H1 (cell line): ENCODE measurements around the gene SLC6A19. TPM values are rescaled to one million over a fixed set of nuclear protein-coding genes. Genes with fewer than 3 reads are reported as not detected.
A peak's percentile ranks its signal among the peaks of the same experiment; 100 is the strongest.

Source experiments
- CTCF ChIA-PET: fragments of 300-600 bp; sonication (Branson Sonifier 250); formaldehyde crosslinking; loops from one replicate; lab custom pipeline; 2021; ENCODE audit not compliant: partially characterized antibody; lab: Charles Lee
- POLR2A ChIA-PET: fragments of 300-600 bp; sonication (Branson Sonifier 250); formaldehyde crosslinking; loops from one replicate; lab custom pipeline; 2021; ENCODE audit warnings: inconsistent platforms; ENCODE audit not compliant: partially characterized antibody; lab: Charles Lee
- DNase-seq, 2 experiments: peaks; one replicate each; pipeline versions ENCODE4 v3.0.0 to v3.0.0-alpha.2; 2010 to 2022; ENCODE audit warnings: low spot score in 2 of 2, low read depth in 1 of 2, mixed read lengths in 1 of 2
- FAIRE-seq: peaks from 2 replicates; lab custom pipeline; 2011; peaks lifted over from hg19 to GRCh38; lab: Jason Lieb, UNC
- H2AFZ ChIP-seq: 2 replicates; pipeline ENCODE4 v1.8.1; 2012; ENCODE audit warnings: low read length, inconsistent platforms
- H2AK5ac ChIP-seq: 2 replicates; pipeline ENCODE4 v1.6.1; 2013; ENCODE audit warnings: low read depth, low read length
- H2BK120ac ChIP-seq: replicated peaks from 2 replicates; pipeline ENCODE3; 2013; ENCODE audit warnings: low read depth, low read length, inconsistent platforms
- H2BK12ac ChIP-seq: 2 replicates; pipeline ENCODE4 v1.6.1; 2013; ENCODE audit warnings: low read depth, low read length
- H2BK15ac ChIP-seq: 2 replicates; pipeline ENCODE4 v1.6.1; 2013; ENCODE audit warnings: low read length
- H2BK20ac ChIP-seq: 2 replicates; pipeline ENCODE4 v1.6.1; 2013; ENCODE audit warnings: low read length
- H2BK5ac ChIP-seq: 2 replicates; pipeline ENCODE4 v1.6.1; 2013; ENCODE audit warnings: low read depth, low read length
- H3K14ac ChIP-seq: 2 replicates; pipeline ENCODE4 v1.6.1; 2013; ENCODE audit warnings: inconsistent platforms; ENCODE audit not compliant: insufficient read length
- H3K18ac ChIP-seq: 2 replicates; pipeline ENCODE4 v1.6.1; 2013; ENCODE audit warnings: low read length; ENCODE audit errors: extremely low read depth
- H3K23ac ChIP-seq: 2 replicates; pipeline ENCODE4 v1.6.1; 2013; ENCODE audit warnings: inconsistent platforms; ENCODE audit not compliant: insufficient read length
- H3K23me2 ChIP-seq: 2 replicates; pipeline ENCODE4 v1.6.1; 2013; ENCODE audit warnings: low read depth, low read length
- H3K27ac ChIP-seq: 2 replicates; pipeline ENCODE4 v1.6.1; 2011; ENCODE audit warnings: low read depth, low read length, inconsistent platforms
- H3K27me3 ChIP-seq, 4 experiments: replicated peaks in 1 of 4; 1 replicate in 1 of 4; 2 replicates in 3 of 4; pipeline versions ENCODE4 v1.6.1 to v1.8.1; 2011 to 2013; ENCODE audit warnings: low read length in 3 of 4, mild to moderate bottlenecking in 3 of 4, inconsistent platforms in 2 of 4, mixed read lengths in 2 of 4, moderate library complexity in 1 of 4; ENCODE audit not compliant: control insufficient read depth in 3 of 4, insufficient read depth in 3 of 4; ENCODE audit errors: extremely low read depth in 1 of 4
- H3K36me3 ChIP-seq, 4 experiments: 2 replicates each; pipeline versions ENCODE4 v1.6.1 to v1.8.1; 2011 to 2013; ENCODE audit warnings: mild to moderate bottlenecking in 4 of 4, low read length in 3 of 4, moderate library complexity in 2 of 4, control low read depth in 1 of 4, inconsistent platforms in 1 of 4; ENCODE audit not compliant: insufficient read depth in 4 of 4, control insufficient read depth in 2 of 4
- H3K4ac ChIP-seq: replicated peaks from 2 replicates; pipeline ENCODE3; 2013; ENCODE audit warnings: low read length, low read depth, mixed read lengths, inconsistent platforms; ENCODE audit not compliant: insufficient read length
- H3K4me1 ChIP-seq, 4 experiments: replicated peaks in 1 of 4; 1 replicate in 1 of 4; 2 replicates in 3 of 4; pipeline versions ENCODE4 v1.6.1 to v1.8.1; 2011 to 2013; ENCODE audit warnings: low read length in 3 of 4, inconsistent platforms in 2 of 4, mixed read lengths in 1 of 4; ENCODE audit not compliant: insufficient read depth in 4 of 4, control insufficient read depth in 3 of 4
- H3K4me2 ChIP-seq, 2 experiments: 2 replicates each; pipeline versions ENCODE4 v1.6.1 to v1.8.1; 2011 to 2013; ENCODE audit warnings: low read depth in 2 of 2, low read length in 2 of 2, control low read depth in 1 of 2, inconsistent platforms in 1 of 2, mild to moderate bottlenecking in 1 of 2; ENCODE audit not compliant: insufficient read depth in 1 of 2
- H3K4me3 ChIP-seq, 4 experiments: fragments of 200-600, 300-600 bp in 1 of 4; sonication (generic), shearing (Covaris generic), sonication (Bioruptor Twin) in 1 of 4; 2 replicates each; pipeline versions ENCODE4 v1.5.1 to v1.8.1; 2011 to 2016; ENCODE audit warnings: low read length in 4 of 4, low read depth in 3 of 4, control low read depth in 2 of 4, inconsistent platforms in 2 of 4, mild to moderate bottlenecking in 2 of 4, mixed read lengths in 1 of 4, moderate library complexity in 1 of 4; ENCODE audit not compliant: insufficient read depth in 2 of 4; ENCODE audit errors: extremely low read depth in 1 of 4
- H3K56ac ChIP-seq: replicated peaks from 2 replicates; pipeline ENCODE3; 2013; ENCODE audit warnings: low read depth, mild to moderate bottlenecking, mixed read lengths, low read length, inconsistent platforms; ENCODE audit not compliant: insufficient read length
- H3K79me1 ChIP-seq: 2 replicates; pipeline ENCODE4 v1.6.1; 2013; ENCODE audit warnings: low read depth, low read length, control low read depth
- H3K79me2 ChIP-seq, 2 experiments: 2 replicates each; pipeline versions ENCODE4 v1.6.1 to v1.8.1; 2012 to 2013; ENCODE audit warnings: low read length in 2 of 2, mild to moderate bottlenecking in 2 of 2, inconsistent platforms in 1 of 2; ENCODE audit not compliant: insufficient read depth in 2 of 2, control insufficient read depth in 1 of 2
- H3K9ac ChIP-seq, 4 experiments: replicated peaks in 1 of 4; 1 replicate in 1 of 4; 2 replicates in 3 of 4; pipeline versions ENCODE4 v1.6.1 to v1.8.1; 2011 to 2013; ENCODE audit warnings: low read depth in 3 of 4, low read length in 3 of 4, control low read depth in 2 of 4, mild to moderate bottlenecking in 2 of 4, moderate library complexity in 2 of 4, inconsistent platforms in 1 of 4; ENCODE audit errors: extremely low read depth in 1 of 4
- H3K9me3 ChIP-seq, 2 experiments: 2 replicates each; pipeline versions ENCODE4 v1.6.1 to v1.8.1; 2012 to 2013; ENCODE audit warnings: mild to moderate bottlenecking in 2 of 2, moderate library complexity in 2 of 2, control low read depth in 1 of 2, inconsistent platforms in 1 of 2, low read depth in 1 of 2, low read length in 1 of 2, mixed read lengths in 1 of 2; ENCODE audit not compliant: insufficient read depth in 2 of 2
- H4K20me1 ChIP-seq, 2 experiments: replicated peaks in 1 of 2; 2 replicates each; pipeline versions ENCODE3 to v1.8.1; 2011 to 2013; ENCODE audit warnings: inconsistent platforms in 2 of 2, low read length in 2 of 2, mild to moderate bottlenecking in 1 of 2; ENCODE audit not compliant: insufficient read depth in 2 of 2, control insufficient read depth in 1 of 2
- H4K5ac ChIP-seq: 2 replicates; pipeline ENCODE4 v1.6.1; 2013; ENCODE audit warnings: low read length, low read depth, mixed read lengths, inconsistent platforms; ENCODE audit not compliant: insufficient read length
- H4K8ac ChIP-seq: 2 replicates; pipeline ENCODE4 v1.8.0; 2013; ENCODE audit warnings: mild to moderate bottlenecking, moderate library complexity, low read length, inconsistent platforms; ENCODE audit not compliant: insufficient read depth; ENCODE audit errors: extremely low read depth
- H4K91ac ChIP-seq: replicated peaks from 2 replicates; pipeline ENCODE3; 2013; ENCODE audit warnings: low read length, mixed read lengths, inconsistent platforms; ENCODE audit not compliant: insufficient read length
- BACH1 ChIP-seq: IDR thresholded peaks from 2 replicates; pipeline ENCODE4 v1.6.1; 2012; ENCODE audit warnings: low read length, improper control_type of control experiment
- KDM4A ChIP-seq: IDR thresholded peaks from one replicate; pipeline ENCODE4 v1.7.1; 2012; ENCODE audit warnings: low read depth, mild to moderate bottlenecking, moderate library complexity, low read length, inconsistent platforms; ENCODE audit not compliant: severe bottlenecking
- POLR2AphosphoS5 ChIP-seq: IDR thresholded peaks from 2 replicates; pipeline ENCODE4 v1.6.1; 2011; ENCODE audit warnings: low read depth, low read length
- RAD21 ChIP-seq, 2 experiments: IDR thresholded peaks in 1 of 2; conservative IDR thresholded peaks in 1 of 2; 2 replicates each; pipeline ENCODE4 v1.6.1; 2011; ENCODE audit warnings: low read depth in 2 of 2, low read length in 2 of 2, improper control_type of control experiment in 1 of 2, inconsistent platforms in 1 of 2, mild to moderate bottlenecking in 1 of 2, moderate library complexity in 1 of 2
- RFX5 ChIP-seq: IDR thresholded peaks from 2 replicates; pipeline ENCODE4 v1.6.1; 2011; ENCODE audit warnings: low read depth, low read length, improper control_type of control experiment, borderline replicate concordance
- SAP30 ChIP-seq: fragments of 300-600 bp; sonication (generic); IDR thresholded peaks from 2 replicates; pipeline ENCODE4 v1.7.1; 2012; ENCODE audit warnings: low read length, moderate library complexity, mild to moderate bottlenecking, inconsistent platforms; ENCODE audit not compliant: insufficient read depth, insufficient replicate concordance
- SP4 ChIP-seq: IDR thresholded peaks from 2 replicates; pipeline ENCODE4 v1.6.1; 2012; ENCODE audit warnings: low read length, inconsistent platforms
- WGBS, 2 experiments: shearing (Covaris generic) in 1 of 2; methylation state at CpG; one replicate each; pipeline versions ENCODE4 v1.1.6 to v1.1.7; 2013 to 2015; ENCODE audit warnings: low lambda C conversion rate in 2 of 2, mixed read lengths in 2 of 2, inconsistent platforms in 1 of 2, low coverage in 1 of 2, missing lambda C conversion rate in 1 of 2; ENCODE audit not compliant: insufficient replicate concordance in 2 of 2, insufficient coverage in 1 of 2, insufficient read length in 1 of 2; ENCODE audit errors: extremely low coverage in 1 of 2, missing lambda C conversion rate in 1 of 2; 5-methylcytosine and 5-hydroxymethylcytosine counted together
- polyA plus RNA-seq, 7 experiments: library from polyadenylated mRNA; depleted of rRNA in 3 of 7; stranded (reverse) in 5 of 7; unstranded in 2 of 7; fragments of >200 nt in 5 of 7; fragments of 200-250 nt in 2 of 7; gene quantifications; 1 replicate in 5 of 7; 2 replicates in 1 of 7; 4 replicates in 1 of 7; pipeline versions ENCODE4 v1.2.1 to v1.2.3, GENCODE V29; 2011 to 2013; ENCODE audit warnings: missing spikeins in 2 of 7, mixed read lengths in 2 of 7
- total RNA-seq: library from RNA; stranded (reverse); fragmentation: NEBNext Ultra II Directional; extraction: Animal tissue kit (Norgen Biotek cat#: 25700); gene quantifications from 2 replicates; pipeline ENCODE4 v1.2.1, GENCODE V29; 2021
- TF ChIP-seq, protein P1 (sequence below): IDR thresholded peaks from 2 replicates; pipeline ENCODE4 v1.6.1; 2012; ENCODE audit warnings: low read length, inconsistent platforms

SLC6A19 gene
- total and polyA plus RNA-seq, 2 of the 8 experiments (the other 6 are each of a cell fraction or from before 2014, with no cell fraction given), result 0.02 TPM; not detected in 1

DNA sequence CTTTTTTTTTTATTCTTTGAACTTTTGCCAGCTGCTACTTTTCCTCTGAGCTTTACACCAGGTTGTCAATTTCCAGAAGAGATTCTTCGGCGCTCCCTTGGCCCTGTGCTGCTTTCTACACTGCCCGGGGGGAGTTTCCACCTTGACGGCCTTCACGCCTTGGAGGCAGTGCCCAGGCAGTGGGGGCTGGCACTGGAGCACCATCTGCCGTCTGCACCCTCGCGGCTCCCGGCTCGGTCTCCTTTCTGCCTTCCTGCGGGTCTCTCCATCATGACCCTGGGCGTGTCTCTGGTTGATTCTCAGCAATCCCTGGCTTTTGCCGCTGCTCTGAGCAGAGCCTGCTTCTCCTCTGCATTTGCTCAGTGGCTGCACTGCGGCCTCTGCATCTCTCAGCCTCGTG is 26.7 kb downstream of the SLC6A19 start:
- Histone ChIP-seq H3K4me1 (peaks cover 0 to 5% (median 1%) of the 10 kb centered on the region in 4 experiments; a peak in 3 of 7 replicates), H3K14ac (no peak overlapping the region), H2AFZ (no peak overlapping the region), H4K5ac (no peak overlapping the region), H2BK120ac (no peak overlapping the region), H2BK15ac (no peak overlapping the region), H2AK5ac (no peak overlapping the region), H3K4me2 (no peak overlapping the region), H3K27me3 (no peaks in the 10 kb centered on the region; a peak in 1 of 7 replicates)
- no peak for DNase-seq
- TF ChIP-seq KDM4A (no peak), BACH1 (no peak), RAD21 (IDR thresholded peaks at IDR 0.05 in 1 of 2, conservative IDR thresholded peaks at IDR 0.05 in 1 of 2; ENCODE audit: low read depth in 2 of 2, low read length in 2 of 2) (no peak), RFX5 (no peak), SAP30 (no peak), SP4 (no peak), POLR2AphosphoS5 (no peak)
- TF ChIP-seq, protein P1, sequence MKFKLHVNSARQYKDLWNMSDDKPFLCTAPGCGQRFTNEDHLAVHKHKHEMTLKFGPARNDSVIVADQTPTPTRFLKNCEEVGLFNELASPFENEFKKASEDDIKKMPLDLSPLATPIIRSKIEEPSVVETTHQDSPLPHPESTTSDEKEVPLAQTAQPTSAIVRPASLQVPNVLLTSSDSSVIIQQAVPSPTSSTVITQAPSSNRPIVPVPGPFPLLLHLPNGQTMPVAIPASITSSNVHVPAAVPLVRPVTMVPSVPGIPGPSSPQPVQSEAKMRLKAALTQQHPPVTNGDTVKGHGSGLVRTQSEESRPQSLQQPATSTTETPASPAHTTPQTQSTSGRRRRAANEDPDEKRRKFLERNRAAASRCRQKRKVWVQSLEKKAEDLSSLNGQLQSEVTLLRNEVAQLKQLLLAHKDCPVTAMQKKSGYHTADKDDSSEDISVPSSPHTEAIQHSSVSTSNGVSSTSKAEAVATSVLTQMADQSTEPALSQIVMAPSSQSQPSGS, result no peak
- TF ChIP-seq, all 59 proteins: peak for 0
- Histone ChIP-seq H3K9me3 (no peaks in the 10 kb centered on the region), H4K8ac (peak overlapping the region; percentile 53; the same call in 1 of the 2 replicates), H3K23me2 (no peaks in the 10 kb centered on the region), H4K91ac (no peak overlapping the region), H3K4me3 (no peak overlapping the region), H3K23ac (no peak overlapping the region), H2BK5ac (no peak overlapping the region), H3K79me2 (no peaks in the 10 kb centered on the region), H3K36me3 (no peaks in the 10 kb centered on the region), H3K27ac (no peak overlapping the region), H3K79me1 (no peaks in the 10 kb centered on the region), H3K4ac (no peak overlapping the region), H3K56ac (no peak overlapping the region), H2BK20ac (no peak overlapping the region), H2BK12ac (no peak overlapping the region), H3K9ac (no peak overlapping the region), H4K20me1 (peaks cover 0 to 2% of the 10 kb centered on the region in 2 experiments), H3K18ac (no peak overlapping the region)
- WGBS, 2 experiments, result 86% methylated on average over 15 of the region's 15 CpGs; no CpG with 5 or more reads in 1 of the 2 experiments
- CTCF ChIA-PET, result interaction anchor here (0.8 to 1.2 kb wide), 2 partner anchors 54 to 60 kb away, joined by 3 to 6 read pairs; no protein-coding TSS in a partner anchor
- POLR2A ChIA-PET, result no interaction called here
- no peak for FAIRE-seq
